ENCODE results near the gene SMCHD1.
"Not testable (repeated sequence)": the region's sequence is repeated elsewhere in the genome, so short reads cannot be mapped to it uniquely, and the experiment has no call there.

SMCHD1 gene

DNA sequence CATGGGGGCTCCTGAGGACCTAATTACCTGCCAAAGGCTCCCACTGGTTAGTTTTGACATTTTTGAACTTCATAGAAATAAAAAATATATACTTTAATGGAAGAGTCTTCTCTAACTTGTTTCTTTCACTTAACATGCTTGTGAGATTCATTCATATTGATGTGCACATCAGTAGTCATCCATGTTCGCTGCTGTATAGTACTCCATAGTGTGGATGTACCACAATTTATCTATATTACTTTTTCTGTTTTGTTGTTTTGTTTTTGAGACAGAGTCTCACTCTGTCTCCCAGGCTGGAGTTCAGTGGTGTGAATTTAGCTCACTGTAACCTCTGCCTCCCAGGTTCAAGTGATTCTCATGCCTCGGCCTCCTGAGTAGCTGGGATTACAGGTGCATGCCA, 168.4 kb downstream of the SMCHD1 start:
- no peak for DNase-seq

DNA sequence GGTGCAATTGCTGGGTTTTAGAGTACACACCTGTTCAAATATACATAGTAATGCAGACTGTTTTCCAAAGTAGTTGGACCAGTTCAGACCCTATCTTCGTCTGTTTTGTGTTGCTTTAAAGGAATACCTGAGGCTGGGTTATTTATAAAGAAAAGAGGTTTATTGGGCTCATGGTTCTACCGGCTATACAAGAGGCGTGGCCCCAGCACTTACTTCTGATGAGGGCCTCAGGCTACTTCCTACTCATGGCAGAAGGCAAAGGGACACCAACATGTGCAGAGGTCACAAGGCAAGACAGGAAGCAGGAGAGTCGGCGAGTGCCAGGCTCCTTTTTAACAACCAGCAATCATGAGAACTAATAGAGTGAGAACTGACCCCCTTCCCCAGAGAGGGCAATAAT, 169.3 kb downstream of the SMCHD1 start:
- DNase-seq, result no peak

- no peak for DNase-seq
Observed at GRCh38 chr18:2825613-2826175, 170.2 kb downstream of the SMCHD1 start.

DNA sequence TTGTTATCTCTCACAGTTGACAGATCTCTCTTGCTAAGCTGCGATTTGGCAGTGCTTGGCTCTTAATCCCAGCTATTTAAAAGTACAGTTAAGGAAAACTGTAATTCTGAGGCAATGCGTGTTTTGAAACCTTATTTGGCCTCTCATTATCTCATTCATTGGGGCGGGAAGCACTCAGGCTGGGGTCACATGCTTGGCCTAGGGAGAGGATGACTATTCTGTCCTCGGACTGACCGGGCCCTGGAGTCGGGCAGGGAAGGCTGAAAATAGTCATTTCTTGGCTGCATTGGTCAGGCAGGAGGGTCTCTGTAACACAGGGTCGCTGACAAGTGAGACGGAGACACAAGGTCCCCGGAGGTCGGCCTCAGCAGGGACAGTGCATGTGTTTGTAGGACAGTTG, 171.1 kb downstream of the SMCHD1 start:
- DNase-seq, result no peak

DNA sequence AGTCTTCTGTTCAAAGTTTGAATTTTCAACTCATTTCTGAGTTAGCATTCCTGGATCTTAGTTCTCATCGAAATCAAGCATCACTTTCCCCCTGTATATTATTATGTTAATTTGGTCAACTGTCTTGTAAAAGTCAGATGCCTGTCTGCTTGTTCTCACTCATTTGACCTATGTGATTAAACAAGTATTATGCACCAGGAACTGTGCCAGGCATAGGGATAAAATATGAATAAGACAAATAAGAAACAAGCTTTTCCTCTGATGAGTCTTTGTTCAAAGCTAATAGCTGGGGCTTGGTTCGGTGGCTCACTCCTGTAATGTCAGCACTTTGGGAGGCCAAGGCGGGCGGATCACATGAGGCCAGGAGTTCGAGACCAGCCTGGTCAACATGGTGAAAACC, 171.5 kb downstream of the SMCHD1 start:
- no peak for DNase-seq

DNA sequence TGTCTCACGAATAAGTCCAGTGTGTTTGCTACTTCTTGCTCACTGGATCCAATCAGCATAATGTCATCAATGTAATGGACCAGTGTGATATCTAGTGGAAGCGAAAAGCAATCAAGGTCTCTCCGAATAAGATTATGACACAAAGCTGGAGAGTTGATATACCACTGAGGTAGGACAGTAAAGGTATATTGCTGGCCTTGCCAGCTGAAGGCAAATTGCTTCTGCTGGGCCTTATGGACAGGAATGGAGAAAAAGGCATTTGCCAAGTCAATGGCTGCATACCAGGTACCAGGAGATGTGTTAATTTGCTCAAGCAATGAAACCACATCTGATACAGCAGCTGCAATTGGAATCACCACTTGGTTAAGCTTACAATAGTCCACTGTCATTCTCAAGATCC, 180.6 kb downstream of the SMCHD1 start:
- not testable (repeated sequence) for DNase-seq

DNA sequence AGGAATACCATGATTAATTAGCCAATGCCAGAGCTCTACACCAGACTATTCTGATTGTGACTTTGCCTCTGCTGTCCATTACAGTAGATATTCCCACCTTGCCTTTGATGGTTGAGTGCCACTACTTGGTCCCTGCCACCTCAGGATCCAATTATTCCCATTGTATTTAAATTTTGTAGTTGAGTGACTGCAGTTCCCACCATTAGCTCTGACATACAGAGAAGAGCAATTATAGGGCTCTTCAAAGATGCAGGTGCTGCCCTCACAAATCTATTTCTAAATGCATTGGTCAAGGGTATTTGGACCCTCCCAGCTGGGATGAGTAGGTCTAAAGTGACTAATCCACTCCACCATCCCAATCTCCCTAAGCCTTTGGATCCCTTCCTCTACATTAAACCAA, 181.8 kb downstream of the SMCHD1 start:
- DNase-seq, result not testable (repeated sequence)

DNA sequence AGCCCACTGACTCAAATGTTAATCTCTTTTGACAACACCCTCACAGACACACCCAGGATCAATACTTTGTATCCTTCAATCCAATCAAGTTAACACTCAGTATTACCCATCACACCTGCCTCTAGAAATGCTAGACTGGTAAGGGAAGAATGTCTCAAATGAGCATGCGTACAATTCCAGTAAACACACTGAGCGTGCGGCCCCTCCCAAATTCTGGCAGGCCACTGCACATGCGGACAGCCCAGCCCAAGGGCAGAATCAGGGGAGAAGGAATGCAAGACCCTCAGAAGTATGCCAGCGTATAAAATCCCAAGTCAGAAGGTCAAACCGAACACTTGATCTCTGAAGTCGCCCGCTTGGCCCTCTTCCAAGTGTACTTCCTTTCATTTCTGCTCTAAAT, 183.7 kb downstream of the SMCHD1 start:
- no peak for DNase-seq

DNA sequence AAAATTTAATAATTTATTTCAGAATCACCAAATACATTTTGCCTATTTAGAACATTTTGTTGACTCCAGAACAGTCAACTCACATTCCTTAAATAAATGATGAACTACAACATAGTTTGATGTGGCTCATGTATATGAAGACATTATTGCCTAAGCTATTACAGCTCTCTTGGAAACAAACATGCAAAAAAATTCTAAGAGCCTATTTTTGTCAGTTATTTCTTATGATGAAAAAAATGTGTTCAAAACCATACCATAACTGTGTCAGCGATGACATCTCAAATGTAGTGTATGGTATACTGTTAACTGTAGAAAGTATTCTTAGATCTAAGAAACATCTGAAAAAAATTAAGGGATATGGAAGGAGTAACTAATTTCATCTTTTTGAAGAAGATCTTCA, 185.0 kb downstream of the SMCHD1 start:
- DNase-seq, result no peak

- no peak for DNase-seq
Observed at GRCh38 chr18:2843146-2843545, 187.6 kb downstream of the SMCHD1 start.

GRCh38 chr18:2845172-2845571, 189.6 kb downstream of the SMCHD1 start:
- DNase-seq, result no peak

- DNase-seq, result no peak
Observed at GRCh38 chr18:2846636-2847316, 191.2 kb downstream of the SMCHD1 start, which contains the start of gene EMILIN2. Gene EMILIN2, plus strand, starts transcription at chr18:2847006. Its CDS starts 183 bp downstream, at chr18:2847189.

DNA sequence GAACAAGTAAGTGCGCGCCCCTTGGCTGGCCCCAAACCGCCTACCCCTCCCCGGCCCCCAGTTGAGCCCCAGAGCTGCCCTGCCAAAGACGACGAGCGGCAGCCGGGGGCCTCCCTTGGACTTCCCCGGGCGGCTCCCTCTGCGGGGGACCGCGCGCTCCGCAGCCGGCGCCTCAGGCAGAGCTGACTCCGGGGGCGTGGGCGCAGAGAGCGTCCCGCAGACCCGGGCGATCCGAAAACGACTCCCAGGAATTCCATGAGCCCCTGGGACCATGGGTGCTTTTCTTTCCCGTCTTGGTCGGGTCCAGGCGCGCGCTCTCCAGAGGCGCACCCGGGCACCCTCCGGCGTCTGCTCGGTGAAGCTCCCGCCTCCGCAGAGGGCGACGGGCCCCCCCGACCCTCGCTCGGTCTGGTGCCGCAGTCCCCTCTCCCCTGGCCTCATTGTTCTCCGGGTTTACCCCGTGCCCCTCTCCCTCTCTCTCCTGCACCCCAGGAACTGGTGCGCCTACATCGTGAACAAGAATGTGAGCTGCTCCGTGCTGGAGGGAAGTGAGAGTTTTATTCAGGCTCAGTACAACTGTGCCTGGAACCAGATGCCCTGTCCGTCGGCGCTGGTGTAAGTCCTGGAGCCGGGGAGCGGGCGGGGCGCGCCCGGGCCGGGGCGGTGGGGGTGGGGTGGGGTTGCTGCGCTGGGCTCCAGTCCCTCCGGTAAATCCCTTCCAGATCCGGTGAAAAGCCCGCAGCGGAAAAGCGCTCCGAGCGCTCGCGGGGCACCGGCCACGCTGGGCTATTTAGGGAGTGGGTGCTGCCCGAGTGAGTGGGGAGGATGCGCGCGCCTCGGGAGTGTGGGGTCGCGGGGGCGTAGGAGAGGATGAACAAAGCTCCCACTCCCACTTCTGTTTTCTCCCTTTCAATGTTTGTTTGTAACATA, 192.1 kb downstream of the SMCHD1 start:
- no peak for DNase-seq

DNA sequence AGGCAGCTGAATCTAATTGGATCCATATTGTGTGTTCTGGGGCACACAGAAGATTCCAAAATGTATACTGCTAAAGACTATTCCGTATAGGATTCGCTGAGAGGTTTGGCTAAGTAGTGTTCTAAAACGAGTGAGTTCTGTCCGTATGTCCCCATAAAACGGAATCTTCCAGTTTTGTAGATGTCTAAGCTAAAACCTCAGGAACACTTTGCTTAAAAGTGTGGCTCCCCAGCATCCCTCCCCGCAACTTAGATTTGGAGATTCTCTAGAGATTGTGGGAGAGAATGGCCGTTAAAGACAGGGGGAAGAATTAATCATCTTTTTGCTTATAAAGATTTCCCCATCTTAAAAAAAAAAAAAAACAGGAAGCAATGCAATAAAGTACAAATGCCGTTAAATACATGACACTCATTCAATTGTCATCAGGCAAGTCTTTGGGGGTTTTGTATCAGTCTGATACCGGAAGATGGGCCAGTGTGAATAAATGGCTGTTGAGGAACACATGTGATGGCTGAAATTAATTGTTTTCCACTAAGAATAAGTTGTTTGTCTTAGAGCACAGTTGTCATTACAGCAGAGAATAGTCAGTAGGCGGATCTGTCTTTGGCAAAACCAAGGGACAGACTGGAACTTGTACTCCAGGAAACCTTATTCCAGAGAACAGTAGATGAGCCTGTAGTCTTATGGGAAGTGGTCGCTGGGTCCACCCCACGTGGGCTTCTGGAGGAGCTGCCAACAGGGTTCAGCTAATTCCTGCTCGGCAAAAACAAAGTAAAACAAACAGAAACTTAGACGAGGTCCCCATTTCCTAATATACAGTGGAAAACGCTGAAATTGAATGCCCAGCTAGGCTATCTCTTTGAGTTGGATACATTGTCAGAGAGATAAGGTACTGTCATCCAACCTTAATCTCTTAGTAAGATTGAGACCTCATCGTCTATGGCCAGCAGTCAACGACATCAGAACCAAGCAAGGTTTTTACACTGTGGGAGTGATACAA, 193.0 kb downstream of the SMCHD1 start:
- no peak for DNase-seq

DNA sequence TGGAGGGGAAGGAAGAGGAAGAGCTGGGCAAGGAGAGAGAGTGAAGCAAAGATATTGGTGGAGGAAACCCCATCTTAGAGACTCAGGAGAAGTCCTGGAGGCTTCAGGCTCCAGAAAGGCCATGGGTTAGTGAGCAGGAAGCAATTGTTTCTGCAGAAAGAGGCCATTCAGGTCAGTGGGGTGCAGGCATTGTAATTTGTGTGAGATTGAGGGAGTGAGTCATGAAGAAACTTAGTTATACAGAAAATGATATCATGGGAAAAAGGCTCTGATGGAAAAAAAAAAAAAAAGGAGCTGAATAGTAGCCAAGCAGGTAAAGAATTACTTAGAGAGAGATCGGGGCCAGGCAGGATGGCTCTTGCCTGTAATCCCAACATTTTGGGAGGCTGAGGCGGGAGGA, 195.3 kb downstream of the SMCHD1 start:
- no peak for DNase-seq

DNA sequence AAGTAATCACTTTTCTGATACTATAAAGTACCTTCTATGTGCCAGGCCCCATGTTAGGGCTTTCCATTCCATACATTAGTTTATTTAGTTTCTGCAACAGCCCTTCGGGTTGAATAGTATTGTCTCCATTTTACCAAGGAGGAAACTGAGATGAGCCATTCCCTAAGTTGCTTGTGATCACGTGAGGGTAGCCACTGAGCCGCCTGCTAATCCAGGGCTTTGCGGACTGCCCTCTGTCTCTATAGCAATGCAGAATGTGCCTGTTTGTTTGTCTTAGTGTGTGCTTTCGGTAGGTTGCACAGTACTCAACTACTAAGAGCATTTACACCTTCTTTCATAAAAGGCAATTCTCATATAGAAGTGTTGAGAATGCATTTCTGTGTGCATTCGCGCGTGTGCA, 196.2 kb downstream of the SMCHD1 start:
- no peak for DNase-seq

DNA sequence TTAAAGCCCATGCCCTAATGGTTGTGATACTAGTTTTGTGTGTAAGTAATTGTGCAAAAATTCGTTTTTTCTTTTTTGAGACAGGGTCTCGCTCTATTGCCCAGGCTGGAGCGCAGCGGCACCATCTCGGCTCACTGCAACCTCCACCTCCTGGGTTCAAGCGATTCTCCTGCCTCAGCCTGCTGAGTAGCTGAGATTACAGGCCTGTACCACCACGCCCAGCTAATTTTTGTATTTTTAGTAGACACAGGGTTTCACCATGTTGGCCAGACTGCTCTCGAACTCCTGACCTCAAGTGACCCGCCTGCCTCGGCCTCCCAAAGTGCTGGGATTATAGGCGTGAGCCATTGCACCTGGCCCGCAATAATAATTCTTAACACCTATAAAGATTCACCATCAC, 196.9 kb downstream of the SMCHD1 start:
- DNase-seq, result not testable (repeated sequence)

GRCh38 chr18:2853173-2853925, 197.8 kb downstream of the SMCHD1 start:
- no peak for DNase-seq

DNA sequence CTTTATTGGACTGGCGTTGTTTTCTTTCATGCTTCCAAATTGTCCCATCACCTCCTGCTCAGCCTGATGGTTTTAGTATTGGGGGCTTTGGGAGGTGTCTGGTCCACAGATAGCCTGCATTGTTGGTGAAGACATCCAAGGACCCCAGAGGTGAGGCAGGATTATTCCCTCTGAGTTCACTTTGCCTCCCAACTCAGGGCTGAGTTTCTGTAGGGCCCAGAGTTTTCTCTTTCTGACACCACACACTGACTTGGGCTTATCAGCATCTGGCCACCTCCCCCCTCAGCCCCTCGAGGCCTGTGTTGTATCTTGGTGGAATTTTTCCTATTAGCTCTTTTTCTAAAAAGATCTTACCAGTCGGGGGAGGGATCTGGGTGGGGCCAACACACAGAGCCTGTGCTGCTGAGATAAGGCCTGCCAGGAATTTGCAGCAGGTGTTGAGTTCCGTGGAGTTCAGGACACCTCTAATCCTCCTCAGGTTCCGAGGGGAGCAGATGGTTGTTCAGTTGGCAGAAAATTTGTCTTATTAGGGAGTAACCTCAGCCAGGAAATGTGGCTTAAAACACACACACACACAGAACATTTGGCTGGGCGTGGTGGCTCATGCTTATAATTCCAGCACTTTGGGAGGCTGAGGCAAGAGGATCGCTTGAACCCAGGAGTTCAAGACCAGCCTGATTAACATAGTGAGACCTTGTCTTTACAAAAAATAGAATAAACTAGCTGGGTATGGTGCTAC, 198.6 kb downstream of the SMCHD1 start:
- no peak for DNase-seq

All from NCI-H187 (cell line).